H1 (cell line): ENCODE results near the gene ATP6V1A. TPM values are rescaled to one million over a fixed set of nuclear protein-coding genes. Genes with fewer than 3 reads are reported as not detected.

Source experiments
- CTBP2 ChIP-seq: IDR thresholded peaks from 2 replicates; pipeline ENCODE4 v1.7.0; 2011; ENCODE audit warnings: borderline replicate concordance, mild to moderate bottlenecking, moderate library complexity, mixed read lengths, low read length; ENCODE audit not compliant: insufficient read depth, insufficient read length
- polyA plus RNA-seq, 7 experiments: library from polyadenylated mRNA; depleted of rRNA in 3 of 7; stranded (reverse) in 5 of 7; unstranded in 2 of 7; fragments of >200 nt in 5 of 7; fragments of 200-250 nt in 2 of 7; gene quantifications; 1 replicate in 5 of 7; 2 replicates in 1 of 7; 4 replicates in 1 of 7; pipeline versions ENCODE4 v1.2.1 to v1.2.3, GENCODE V29; 2011 to 2013; ENCODE audit warnings: missing spikeins in 2 of 7, mixed read lengths in 2 of 7
- total RNA-seq: library from RNA; stranded (reverse); fragmentation: NEBNext Ultra II Directional; extraction: Animal tissue kit (Norgen Biotek cat#: 25700); gene quantifications from 2 replicates; pipeline ENCODE4 v1.2.1, GENCODE V29; 2021
- TF ChIP-seq, protein P1 (sequence below): fragments of 300-600 bp; sonication (generic); IDR thresholded peaks from 2 replicates; pipeline ENCODE4 v1.7.1; 2012; ENCODE audit warnings: low read length, moderate library complexity, mild to moderate bottlenecking, inconsistent platforms; ENCODE audit not compliant: insufficient replicate concordance

ATP6V1A gene
- total and polyA plus RNA-seq, 2 of the 8 experiments (the other 6 are each of a cell fraction or from before 2014, with no cell fraction given), result 15.4 to 90.9 TPM

DNA sequence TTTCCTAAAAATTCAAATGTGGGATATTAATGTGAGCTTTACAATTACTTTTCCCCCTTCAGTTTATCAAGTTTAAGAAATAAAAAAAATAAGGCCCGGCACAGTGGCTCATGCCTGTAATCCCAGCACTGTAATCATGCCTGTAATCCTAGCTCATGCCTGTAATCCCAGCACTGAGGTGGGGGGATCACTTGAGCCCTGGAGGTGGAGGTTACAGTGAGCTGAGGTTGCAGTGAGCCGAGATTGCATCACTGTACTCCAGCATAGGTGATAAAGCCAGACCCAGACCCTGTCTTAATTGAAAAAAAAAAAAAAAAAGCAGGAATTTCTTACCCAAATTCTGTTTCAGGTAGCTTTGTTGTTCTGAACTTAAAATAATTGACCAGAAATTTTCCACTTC is 17.9 kb downstream of the ATP6V1A start (continued):
- TF ChIP-seq, protein P1, sequence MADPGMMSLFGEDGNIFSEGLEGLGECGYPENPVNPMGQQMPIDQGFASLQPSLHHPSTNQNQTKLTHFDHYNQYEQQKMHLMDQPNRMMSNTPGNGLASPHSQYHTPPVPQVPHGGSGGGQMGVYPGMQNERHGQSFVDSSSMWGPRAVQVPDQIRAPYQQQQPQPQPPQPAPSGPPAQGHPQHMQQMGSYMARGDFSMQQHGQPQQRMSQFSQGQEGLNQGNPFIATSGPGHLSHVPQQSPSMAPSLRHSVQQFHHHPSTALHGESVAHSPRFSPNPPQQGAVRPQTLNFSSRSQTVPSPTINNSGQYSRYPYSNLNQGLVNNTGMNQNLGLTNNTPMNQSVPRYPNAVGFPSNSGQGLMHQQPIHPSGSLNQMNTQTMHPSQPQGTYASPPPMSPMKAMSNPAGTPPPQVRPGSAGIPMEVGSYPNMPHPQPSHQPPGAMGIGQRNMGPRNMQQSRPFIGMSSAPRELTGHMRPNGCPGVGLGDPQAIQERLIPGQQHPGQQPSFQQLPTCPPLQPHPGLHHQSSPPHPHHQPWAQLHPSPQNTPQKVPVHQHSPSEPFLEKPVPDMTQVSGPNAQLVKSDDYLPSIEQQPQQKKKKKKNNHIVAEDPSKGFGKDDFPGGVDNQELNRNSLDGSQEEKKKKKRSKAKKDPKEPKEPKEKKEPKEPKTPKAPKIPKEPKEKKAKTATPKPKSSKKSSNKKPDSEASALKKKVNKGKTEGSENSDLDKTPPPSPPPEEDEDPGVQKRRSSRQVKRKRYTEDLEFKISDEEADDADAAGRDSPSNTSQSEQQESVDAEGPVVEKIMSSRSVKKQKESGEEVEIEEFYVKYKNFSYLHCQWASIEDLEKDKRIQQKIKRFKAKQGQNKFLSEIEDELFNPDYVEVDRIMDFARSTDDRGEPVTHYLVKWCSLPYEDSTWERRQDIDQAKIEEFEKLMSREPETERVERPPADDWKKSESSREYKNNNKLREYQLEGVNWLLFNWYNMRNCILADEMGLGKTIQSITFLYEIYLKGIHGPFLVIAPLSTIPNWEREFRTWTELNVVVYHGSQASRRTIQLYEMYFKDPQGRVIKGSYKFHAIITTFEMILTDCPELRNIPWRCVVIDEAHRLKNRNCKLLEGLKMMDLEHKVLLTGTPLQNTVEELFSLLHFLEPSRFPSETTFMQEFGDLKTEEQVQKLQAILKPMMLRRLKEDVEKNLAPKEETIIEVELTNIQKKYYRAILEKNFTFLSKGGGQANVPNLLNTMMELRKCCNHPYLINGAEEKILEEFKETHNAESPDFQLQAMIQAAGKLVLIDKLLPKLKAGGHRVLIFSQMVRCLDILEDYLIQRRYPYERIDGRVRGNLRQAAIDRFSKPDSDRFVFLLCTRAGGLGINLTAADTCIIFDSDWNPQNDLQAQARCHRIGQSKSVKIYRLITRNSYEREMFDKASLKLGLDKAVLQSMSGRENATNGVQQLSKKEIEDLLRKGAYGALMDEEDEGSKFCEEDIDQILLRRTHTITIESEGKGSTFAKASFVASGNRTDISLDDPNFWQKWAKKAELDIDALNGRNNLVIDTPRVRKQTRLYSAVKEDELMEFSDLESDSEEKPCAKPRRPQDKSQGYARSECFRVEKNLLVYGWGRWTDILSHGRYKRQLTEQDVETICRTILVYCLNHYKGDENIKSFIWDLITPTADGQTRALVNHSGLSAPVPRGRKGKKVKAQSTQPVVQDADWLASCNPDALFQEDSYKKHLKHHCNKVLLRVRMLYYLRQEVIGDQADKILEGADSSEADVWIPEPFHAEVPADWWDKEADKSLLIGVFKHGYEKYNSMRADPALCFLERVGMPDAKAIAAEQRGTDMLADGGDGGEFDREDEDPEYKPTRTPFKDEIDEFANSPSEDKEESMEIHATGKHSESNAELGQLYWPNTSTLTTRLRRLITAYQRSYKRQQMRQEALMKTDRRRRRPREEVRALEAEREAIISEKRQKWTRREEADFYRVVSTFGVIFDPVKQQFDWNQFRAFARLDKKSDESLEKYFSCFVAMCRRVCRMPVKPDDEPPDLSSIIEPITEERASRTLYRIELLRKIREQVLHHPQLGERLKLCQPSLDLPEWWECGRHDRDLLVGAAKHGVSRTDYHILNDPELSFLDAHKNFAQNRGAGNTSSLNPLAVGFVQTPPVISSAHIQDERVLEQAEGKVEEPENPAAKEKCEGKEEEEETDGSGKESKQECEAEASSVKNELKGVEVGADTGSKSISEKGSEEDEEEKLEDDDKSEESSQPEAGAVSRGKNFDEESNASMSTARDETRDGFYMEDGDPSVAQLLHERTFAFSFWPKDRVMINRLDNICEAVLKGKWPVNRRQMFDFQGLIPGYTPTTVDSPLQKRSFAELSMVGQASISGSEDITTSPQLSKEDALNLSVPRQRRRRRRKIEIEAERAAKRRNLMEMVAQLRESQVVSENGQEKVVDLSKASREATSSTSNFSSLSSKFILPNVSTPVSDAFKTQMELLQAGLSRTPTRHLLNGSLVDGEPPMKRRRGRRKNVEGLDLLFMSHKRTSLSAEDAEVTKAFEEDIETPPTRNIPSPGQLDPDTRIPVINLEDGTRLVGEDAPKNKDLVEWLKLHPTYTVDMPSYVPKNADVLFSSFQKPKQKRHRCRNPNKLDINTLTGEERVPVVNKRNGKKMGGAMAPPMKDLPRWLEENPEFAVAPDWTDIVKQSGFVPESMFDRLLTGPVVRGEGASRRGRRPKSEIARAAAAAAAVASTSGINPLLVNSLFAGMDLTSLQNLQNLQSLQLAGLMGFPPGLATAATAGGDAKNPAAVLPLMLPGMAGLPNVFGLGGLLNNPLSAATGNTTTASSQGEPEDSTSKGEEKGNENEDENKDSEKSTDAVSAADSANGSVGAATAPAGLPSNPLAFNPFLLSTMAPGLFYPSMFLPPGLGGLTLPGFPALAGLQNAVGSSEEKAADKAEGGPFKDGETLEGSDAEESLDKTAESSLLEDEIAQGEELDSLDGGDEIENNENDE, result no peak
- TF ChIP-seq CTBP2, result no peak
